ENCODE measurements around the gene SLC17A5.
"Not testable (repeated sequence)": the region's sequence is repeated elsewhere in the genome, so short reads cannot be mapped to it uniquely, and the experiment has no call there.

Gene SLC17A5

GRCh38 chr6:73636048-73636447, 17.7 kb downstream of the SLC17A5 start:
- DNase-seq (ENCODE audit: extremely low spot score): no peak
- CTCF ChIA-PET: no interaction called here
- TF ChIP-seq SUZ12 (IDR thresholded peaks at IDR 0.05) (no peak), L3MBTL2 (conservative IDR thresholded peaks at IDR 0.05) (no peak), SP1 (IDR thresholded peaks at IDR 0.05) (no peak), FOXA1 (IDR thresholded peaks at IDR 0.05) (no peak), NFRKB (IDR thresholded peaks at IDR 0.05) (no peak), ARNT (IDR thresholded peaks at IDR 0.05) (no peak), LEF1 (IDR thresholded peaks at IDR 0.05; ENCODE audit: borderline replicate concordance) (no peak), TARDBP (IDR thresholded peaks at IDR 0.05) (no peak), HDGF (IDR thresholded peaks at IDR 0.05; ENCODE audit: borderline replicate concordance) (no peak), FOXK2 (IDR thresholded peaks at IDR 0.05) (no peak), PKNOX1 (IDR thresholded peaks at IDR 0.05) (no peak)
- POLR2A ChIA-PET: no interaction called here

- no peak for TF ChIP-seq CTBP1 (IDR thresholded peaks at IDR 0.05; ENCODE audit: borderline replicate concordance)
- no peak for TF ChIP-seq FOXA1 (IDR thresholded peaks at IDR 0.05)
- TF ChIP-seq PKNOX1 (IDR thresholded peaks at IDR 0.05): no peak
- TF ChIP-seq FOXK2 (IDR thresholded peaks at IDR 0.05): no peak
- ChIA-PET CTCF (interaction anchor here (0.6 kb wide), 1 partner anchor 23 kb away, joined by 5 read pairs; no protein-coding TSS in a partner anchor), POLR2A (interaction anchor here (1.3 to 2.7 kb wide), 3 partner anchors 21 to 171 kb away, joined by 4 to 10 read pairs (median 4); partner anchors contain the start of genes MTO1 and SLC17A5)
- no peak for DNase-seq (ENCODE audit: extremely low spot score)
These were observed 21.4 kb downstream of the SLC17A5 start for GRCh38 chr6:73632346-73632745.

- TF ChIP-seq ELF4 (IDR thresholded peaks at IDR 0.05) (no peak), FOXK2 (IDR thresholded peaks at IDR 0.05) (no peak)
- ChIA-PET CTCF (interaction anchor here (1.1 kb wide), 1 partner anchor 21 kb away, joined by 3 read pairs; no protein-coding TSS in a partner anchor), POLR2A (interaction anchor here (0.6 to 2.7 kb wide), 4 partner anchors 22 to 171 kb away, joined by 3 to 10 read pairs (median 4); partner anchors contain the start of genes EEF1A1, MTO1 and SLC17A5)
- DNase-seq (ENCODE audit: extremely low spot score): no peak
These were observed 21.9 kb downstream of the SLC17A5 start for GRCh38 chr6:73631849-73632248.

- ChIA-PET POLR2A (no interaction called here), CTCF (interaction anchor here (0.6 kb wide), 1 partner anchor 50 kb away, joined by 3 read pairs; no protein-coding TSS in a partner anchor)
- TF ChIP-seq NFRKB (IDR thresholded peaks at IDR 0.05) (no peak), ELF4 (IDR thresholded peaks at IDR 0.05) (no peak), TARDBP (IDR thresholded peaks at IDR 0.05) (no peak), PKNOX1 (IDR thresholded peaks at IDR 0.05) (no peak), ZNF384 (IDR thresholded peaks at IDR 0.05) (no peak)
- no peak for DNase-seq (ENCODE audit: extremely low spot score)
These were observed 23.4 kb downstream of the SLC17A5 start for GRCh38 chr6:73630401-73630800.

GRCh38 chr6:73624896-73625295, 28.9 kb downstream of the SLC17A5 start:
- DNase-seq (ENCODE audit: extremely low spot score): no peak
- TF ChIP-seq FOXK2 (IDR thresholded peaks at IDR 0.05): no peak
- ChIA-PET CTCF (interaction anchor here (0.6 kb wide), 1 partner anchor 110 kb away, joined by 3 read pairs; no protein-coding TSS in a partner anchor), POLR2A (no interaction called here)

GRCh38 chr6:73623480-73623879, 30.3 kb downstream of the SLC17A5 start:
- not testable (repeated sequence) for DNase-seq (ENCODE audit: extremely low spot score)

GRCh38 chr6:73618082-73618481, 35.7 kb downstream of the SLC17A5 start:
- CTCF ChIA-PET; DNase-seq (ENCODE audit: extremely low spot score): not testable (repeated sequence)
- POLR2A ChIA-PET: interaction anchor here (1.2 to 1.7 kb wide), 2 partner anchors 97 to 98 kb away, joined by 3 to 7 read pairs; partner anchors contain the start of gene EEF1A1

More at GRCh38 chr6:73623480-73623879, 30.3 kb downstream of the SLC17A5 start:
- POLR2A ChIA-PET, CTCF ChIA-PET: not testable (repeated sequence)

GRCh38 chr6:73614802-73615201, 39.0 kb downstream of the SLC17A5 start:
- POLR2A ChIA-PET: no interaction called here
- TF ChIP-seq ARNT (IDR thresholded peaks at IDR 0.05): no peak
- TF ChIP-seq L3MBTL2 (conservative IDR thresholded peaks at IDR 0.05): no peak
- no peak for TF ChIP-seq CTBP1 (IDR thresholded peaks at IDR 0.05; ENCODE audit: borderline replicate concordance)
- no peak for TF ChIP-seq FOXM1 (IDR thresholded peaks at IDR 0.05; ENCODE audit: borderline replicate concordance)
- TF ChIP-seq ELF4 (IDR thresholded peaks at IDR 0.05): no peak
- no peak for TF ChIP-seq SUZ12 (IDR thresholded peaks at IDR 0.05)
- TF ChIP-seq FOXA1 (IDR thresholded peaks at IDR 0.05): no peak
- TF ChIP-seq LEF1 (IDR thresholded peaks at IDR 0.05; ENCODE audit: borderline replicate concordance): no peak
- TF ChIP-seq HDGF (IDR thresholded peaks at IDR 0.05; ENCODE audit: borderline replicate concordance): no peak
- no peak for TF ChIP-seq SP1 (IDR thresholded peaks at IDR 0.05)
- no peak for TF ChIP-seq ZNF384 (IDR thresholded peaks at IDR 0.05)
- no peak for TF ChIP-seq BHLHE40 (IDR thresholded peaks at IDR 0.05; ENCODE audit: borderline replicate concordance)
- TF ChIP-seq TARDBP (IDR thresholded peaks at IDR 0.05): no peak
- TF ChIP-seq NFRKB (IDR thresholded peaks at IDR 0.05): no peak
- DNase-seq (ENCODE audit: extremely low spot score): no peak
- CTCF ChIA-PET: no interaction called here
